Esophagus mucosa (tissue), 1 donor: ENCODE results near the gene CDC6. TPM values are rescaled to one million over a fixed set of nuclear protein-coding genes. Genes with fewer than 3 reads are reported as not detected.

Source experiments
- ATAC-seq: fragments of 200-7000 bp; cut with Tn5 transposase; one replicate; pipeline ENCODE4 v1.9.1; 2020
- total RNA-seq: library from RNA; stranded (reverse); gene quantifications from one replicate; pipeline ENCODE4 v1.2.4, GENCODE V29; 2023
- donor health status: DM: yes; HTN: yes; CAD: no.

The CDC6 gene
- total RNA-seq, 1 donor from 2014 or later = 12.8 TPM

DNA sequence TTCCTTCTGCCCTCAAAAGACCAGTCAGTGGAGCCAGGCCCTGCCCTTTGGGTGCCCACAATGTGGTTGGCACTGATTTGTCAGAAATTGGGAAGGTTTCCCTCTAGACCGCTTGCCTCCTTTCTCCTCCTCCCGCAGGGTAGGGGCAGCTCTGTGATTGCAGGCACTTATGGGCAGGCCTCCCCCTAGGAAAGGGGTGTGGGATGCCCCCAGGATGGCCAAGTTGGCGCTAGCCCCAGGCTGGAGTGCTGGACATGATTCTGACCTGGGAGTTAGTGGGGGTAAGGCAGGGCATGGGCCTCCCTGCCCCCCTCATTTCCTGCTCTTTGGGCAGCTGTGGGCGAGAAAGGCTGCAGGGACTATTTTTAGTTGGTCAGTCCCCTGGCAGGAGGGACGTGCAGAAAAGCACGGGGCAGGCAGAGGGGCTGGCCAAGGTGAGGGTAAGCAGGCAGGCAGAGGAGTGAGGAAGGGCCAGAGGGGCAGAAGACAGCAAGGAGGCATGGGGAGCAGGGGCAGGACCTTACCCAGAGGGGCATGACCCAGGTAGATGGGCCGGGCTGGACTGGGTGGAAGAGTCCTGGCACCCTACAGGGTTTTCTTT lies 24.6 kb downstream of the CDC6 start:
- ATAC-seq = no peak

DNA sequence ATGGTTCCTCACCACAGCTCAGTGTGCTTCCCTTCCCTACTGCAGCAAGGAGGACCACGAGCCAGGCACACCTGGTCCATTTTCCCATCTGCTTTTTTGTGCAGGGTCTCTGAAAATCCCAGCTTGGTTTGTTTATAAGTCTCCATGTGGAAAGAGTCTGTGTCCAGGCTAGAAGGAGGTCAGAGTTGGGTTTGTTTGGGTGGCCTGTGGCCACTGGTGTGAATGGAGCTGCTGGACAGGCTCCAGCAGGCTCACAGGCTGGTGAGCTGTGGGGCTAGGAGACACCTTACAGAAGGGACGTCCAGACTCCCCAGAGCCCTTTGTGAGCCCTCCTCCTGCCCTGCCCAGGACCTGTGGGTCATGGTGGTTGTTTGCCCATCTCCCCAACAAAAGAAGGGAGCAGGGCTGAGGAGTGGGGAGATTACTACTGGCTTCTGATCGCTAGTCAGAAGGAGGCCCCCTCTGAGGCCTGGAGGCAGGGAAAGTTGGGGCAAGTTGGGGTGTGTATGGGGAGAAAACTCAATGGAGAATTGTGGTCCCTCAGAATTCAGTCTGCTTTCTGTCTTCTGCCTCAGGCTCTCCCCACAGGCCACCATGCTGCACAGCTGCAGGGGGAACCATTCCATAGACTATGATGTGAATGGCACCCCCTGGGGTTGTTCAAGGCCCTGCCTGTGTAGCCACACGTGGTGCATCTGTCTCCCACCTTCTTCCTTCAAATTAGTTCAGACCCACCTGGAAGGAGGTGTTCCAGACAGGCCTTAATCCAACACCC lies 25.4 kb downstream of the CDC6 start:
- no peak for ATAC-seq

DNA sequence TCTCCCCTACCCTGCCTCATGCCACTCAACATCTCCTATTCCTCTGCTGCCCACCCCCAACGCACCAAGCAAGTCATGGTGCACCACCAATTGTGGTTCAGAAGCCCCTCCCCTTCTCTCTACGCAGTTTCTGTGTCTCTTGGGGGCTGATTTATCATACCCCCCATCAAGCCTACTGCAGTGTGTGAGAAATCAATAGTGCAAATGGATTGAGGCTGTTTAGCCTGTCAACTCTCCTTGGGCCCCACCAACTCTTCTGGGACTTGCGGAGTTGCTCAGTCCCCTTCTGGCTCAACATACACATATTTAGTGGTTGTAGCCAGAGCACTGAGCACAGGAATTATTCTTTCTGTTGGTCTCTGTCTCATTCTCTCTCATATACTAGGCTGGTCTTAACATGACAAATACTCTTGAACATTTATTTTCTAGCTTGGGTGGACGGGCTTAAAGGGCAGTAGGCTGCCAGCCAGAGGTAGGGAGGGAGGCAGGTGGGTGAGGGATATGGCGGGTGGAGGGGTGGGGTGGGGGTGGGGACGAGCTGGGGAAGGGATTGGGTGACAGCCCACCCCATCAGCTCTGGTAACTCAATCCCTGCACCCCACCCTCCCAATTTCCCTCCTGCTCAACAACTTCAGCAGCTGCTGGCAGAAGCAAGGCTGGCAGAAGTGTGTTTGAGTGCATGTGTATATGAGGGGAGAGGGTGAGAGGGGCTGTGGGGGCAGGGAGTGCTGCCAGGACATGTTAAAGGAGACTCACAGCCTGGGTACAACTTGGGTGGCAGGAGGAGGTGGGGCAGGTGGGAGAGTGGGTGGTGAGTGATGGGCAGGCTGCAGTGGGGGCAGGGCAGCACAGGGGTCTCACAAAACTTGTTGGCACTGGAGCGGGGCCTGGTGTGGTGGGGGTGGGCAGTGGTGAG lies 26.2 kb downstream of the CDC6 start:
- ATAC-seq = no peak

DNA sequence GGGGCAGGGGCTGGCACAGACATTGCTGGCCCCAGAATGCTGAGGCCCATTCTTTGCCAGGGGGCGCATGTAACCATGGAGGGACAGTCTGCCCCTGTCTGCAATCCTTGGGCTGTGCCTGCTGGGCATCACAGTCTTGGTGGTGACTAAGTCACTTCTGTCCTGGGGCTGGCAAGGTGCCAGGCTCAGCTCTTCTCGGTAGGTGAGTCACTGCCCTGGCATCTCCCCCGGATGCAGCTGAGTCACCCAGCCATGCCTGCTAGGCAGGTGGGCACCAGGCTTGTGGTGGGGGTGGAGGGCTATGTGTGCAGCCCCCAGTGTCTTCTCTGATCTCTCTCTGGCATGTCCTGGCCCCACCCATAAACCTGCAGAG lies 26.9 kb downstream of the CDC6 start:
- peak; percentile 60 for ATAC-seq

GRCh38 chr17:40315206-40315605 lies 27.5 kb downstream of the CDC6 start:
- no peak for ATAC-seq

- ATAC-seq = no peak
Observed at GRCh38 chr17:40315678-40316570, 28.2 kb downstream of the CDC6 start.

- no peak for ATAC-seq
Observed at GRCh38 chr17:40316571-40317344, 29.1 kb downstream of the CDC6 start.

GRCh38 chr17:40317345-40317873 lies 29.7 kb downstream of the CDC6 start:
- ATAC-seq = peak; percentile 3

DNA sequence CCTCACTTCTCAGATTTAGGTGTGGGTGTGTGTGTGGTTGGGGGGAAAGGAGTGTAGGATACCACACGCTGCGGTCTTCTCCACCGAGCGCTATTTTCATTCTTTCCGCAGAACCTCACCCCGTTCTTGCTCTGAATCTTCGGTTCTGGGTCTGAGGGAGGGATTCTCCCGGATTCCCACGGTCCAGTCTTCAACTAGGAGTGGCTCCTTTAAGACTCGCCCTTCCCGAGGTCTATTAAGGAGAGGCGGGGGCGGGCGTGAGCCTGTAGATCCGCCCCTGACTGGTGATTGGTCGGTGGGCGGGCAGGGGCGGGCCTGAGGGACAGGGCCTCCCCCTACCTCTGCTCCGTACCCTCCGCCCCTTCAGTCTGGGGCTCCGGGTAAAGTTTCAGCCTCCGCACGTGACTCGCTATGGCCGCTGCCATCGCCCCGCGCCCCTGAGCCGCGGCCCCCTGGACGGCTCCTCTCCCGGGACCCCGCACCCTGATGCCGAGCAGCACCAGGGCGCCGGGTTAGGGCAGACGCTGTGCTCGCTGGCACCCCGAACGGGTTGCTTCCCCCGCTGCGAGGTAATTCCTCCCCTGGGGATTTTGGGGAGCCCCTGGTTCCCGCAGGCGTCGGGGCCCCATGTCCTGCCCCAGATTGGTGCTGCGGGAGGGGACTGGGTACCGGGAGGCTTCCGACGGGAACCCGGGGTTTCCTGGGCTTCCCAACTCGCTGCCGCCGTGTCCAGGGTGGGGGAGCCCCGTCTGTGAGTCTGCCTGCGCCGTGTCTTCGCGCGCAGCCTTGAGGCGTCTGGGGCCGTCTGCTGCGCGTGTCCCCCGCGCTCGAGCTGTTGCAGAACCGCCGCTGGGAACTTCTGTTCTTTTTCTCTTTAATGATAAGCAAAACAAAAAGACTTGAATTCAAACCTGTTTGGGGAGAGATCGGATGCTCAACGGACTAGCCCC lies 30.5 kb downstream of the CDC6 start:
- ATAC-seq = peak; percentile 90

DNA sequence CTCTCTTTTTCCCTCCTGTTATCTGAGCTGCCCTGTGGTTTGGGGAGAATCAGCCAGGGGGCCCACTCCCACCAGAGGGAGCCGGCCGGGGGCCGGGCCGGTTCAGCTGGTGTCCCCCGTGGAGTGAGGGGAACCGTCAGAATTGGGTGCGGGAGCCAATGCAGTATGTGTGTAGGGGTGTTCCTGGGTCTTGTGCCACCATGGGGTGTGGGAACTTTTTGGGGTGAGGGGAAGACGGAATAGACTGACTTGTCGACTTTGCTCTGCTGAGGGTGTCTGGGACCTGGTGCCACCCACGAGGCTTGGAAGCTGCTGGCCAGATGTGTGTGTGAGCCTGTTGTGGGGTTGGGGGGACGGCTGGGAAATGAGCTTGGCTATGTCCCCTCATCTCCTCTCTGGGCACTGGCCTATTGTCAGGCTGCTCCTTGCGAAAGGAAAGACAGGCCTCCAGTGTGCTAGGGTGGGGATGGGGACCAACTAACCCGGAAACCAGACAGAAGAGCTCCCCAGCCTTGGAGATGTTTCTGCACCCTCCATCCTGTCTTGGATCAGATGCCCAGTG lies 31.2 kb downstream of the CDC6 start:
- no peak for ATAC-seq

DNA sequence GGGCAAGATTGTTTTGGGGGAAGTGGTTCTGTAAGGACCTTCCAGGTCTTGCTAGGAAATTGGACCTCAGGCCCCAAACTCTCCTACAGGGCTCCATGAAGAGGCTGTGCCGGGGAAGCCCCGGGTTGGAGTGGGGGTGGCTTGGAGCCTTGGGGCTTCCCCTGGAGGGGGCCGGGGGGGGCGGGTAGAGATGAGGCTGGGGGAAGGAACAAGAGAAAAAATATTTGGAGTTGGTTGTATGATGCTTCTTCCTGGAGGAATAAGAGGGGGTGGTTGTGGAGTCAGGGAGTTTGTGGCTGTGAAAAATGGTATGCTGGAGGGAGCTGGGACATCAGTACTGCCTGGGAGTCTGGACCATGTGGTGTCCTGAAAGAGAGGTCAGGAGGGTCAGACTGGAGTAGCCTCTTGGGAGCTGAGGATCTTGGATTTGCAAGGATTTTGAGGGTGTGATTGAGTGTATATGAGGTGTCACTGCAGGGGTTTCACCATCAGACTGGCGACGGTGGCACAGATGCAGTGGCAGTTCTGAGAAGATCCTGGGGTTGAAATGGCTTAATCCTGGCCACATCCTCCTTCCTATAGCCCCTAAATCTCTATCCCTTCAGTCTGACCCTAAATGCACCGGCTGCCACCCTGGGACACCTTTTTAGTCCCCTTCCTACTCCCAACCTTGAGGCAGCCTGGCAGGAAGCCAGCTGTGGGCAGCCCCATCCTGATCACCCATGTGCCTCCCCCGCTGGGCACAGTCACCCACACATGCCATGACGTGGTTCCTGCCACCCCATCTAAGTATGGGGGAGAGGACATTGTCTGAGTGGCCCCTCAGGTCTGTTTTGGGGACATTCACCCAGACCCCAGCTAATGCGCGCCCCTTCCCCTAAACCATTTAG lies 32.2 kb downstream of the CDC6 start:
- no peak for ATAC-seq

GRCh38 chr17:40320756-40321523 lies 33.3 kb downstream of the CDC6 start:
- ATAC-seq = no peak

DNA sequence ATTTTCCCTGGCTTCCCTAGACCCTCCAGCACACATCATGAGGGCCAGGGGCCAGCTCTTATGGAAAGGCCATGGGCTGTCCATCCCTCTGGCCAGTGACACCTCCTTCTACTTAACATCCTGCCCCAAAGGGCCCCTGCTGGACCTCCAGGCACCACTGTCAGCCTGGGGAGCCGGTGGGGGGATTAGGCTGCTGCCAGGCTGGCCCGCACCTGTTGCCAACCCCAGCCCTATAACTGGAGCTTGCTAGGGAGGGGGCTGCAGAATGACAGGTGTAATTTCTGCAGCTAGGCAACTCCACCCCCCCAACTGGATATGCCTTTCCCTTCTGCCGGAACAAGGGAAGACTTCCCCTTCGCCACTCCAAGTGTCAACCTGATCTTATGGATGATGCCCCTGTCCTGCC lies 33.8 kb downstream of the CDC6 start:
- ATAC-seq = no peak

GRCh38 chr17:40321961-40322357 lies 34.3 kb downstream of the CDC6 start:
- no peak for ATAC-seq

- peak; percentile 3 for ATAC-seq
Observed at GRCh38 chr17:40322358-40323315, 35.0 kb downstream of the CDC6 start.
